SK-N-SH (cell line): ENCODE results near the gene INPP5E.

ENCODE experiments used
- CTCF ChIP-seq: fragments of 200-600 bp; sonication (generic); IDR thresholded peaks from 2 replicates; pipeline ENCODE4 v1.6.1; 2017; ENCODE audit warnings: antibody characterized with exemption, mild to moderate bottlenecking, moderate library complexity
- GABPA ChIP-seq: IDR thresholded peaks from 2 replicates; pipeline ENCODE4 v1.4.0; 2012; ENCODE audit warnings: low read depth, mild to moderate bottlenecking
- TF ChIP-seq, protein P1 (sequence below): IDR thresholded peaks from 2 replicates; pipeline ENCODE4 v1.6.1; 2012; ENCODE audit warnings: mild to moderate bottlenecking, low read depth, low read length, moderate library complexity

DNA sequence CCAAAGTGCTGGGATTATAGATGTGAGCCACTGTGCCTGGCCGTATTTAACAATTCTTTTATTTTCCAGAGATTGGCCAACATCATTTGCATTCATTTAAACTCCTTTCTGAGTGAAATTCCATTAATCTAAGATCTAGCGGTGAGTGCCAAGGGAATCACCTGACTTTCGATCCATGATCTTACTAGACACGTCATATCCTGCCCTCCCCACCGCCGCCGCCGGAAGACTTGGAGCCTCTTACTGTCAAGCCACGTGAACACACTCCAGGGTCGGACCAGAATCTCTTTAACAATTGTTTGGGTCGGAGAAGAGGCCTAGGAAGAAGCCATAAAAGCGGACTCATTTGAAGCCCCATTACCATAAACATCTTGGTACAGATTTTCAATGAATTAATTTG, 12.9 kb downstream of the INPP5E start:
- TF ChIP-seq GABPA (no peak), CTCF (no peak)
- TF ChIP-seq, protein P1, sequence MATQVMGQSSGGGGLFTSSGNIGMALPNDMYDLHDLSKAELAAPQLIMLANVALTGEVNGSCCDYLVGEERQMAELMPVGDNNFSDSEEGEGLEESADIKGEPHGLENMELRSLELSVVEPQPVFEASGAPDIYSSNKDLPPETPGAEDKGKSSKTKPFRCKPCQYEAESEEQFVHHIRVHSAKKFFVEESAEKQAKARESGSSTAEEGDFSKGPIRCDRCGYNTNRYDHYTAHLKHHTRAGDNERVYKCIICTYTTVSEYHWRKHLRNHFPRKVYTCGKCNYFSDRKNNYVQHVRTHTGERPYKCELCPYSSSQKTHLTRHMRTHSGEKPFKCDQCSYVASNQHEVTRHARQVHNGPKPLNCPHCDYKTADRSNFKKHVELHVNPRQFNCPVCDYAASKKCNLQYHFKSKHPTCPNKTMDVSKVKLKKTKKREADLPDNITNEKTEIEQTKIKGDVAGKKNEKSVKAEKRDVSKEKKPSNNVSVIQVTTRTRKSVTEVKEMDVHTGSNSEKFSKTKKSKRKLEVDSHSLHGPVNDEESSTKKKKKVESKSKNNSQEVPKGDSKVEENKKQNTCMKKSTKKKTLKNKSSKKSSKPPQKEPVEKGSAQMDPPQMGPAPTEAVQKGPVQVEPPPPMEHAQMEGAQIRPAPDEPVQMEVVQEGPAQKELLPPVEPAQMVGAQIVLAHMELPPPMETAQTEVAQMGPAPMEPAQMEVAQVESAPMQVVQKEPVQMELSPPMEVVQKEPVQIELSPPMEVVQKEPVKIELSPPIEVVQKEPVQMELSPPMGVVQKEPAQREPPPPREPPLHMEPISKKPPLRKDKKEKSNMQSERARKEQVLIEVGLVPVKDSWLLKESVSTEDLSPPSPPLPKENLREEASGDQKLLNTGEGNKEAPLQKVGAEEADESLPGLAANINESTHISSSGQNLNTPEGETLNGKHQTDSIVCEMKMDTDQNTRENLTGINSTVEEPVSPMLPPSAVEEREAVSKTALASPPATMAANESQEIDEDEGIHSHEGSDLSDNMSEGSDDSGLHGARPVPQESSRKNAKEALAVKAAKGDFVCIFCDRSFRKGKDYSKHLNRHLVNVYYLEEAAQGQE, result no peak
